GM12878 (cell line): ENCODE data around the gene SEMA3D. TPM values are rescaled to one million over a fixed set of nuclear protein-coding genes. Genes with fewer than 3 reads are reported as not detected.

Source experiments
- ATAC-seq: fragments of 200-7000 bp; cut with Tn5 transposase; 3 replicates; pipeline ENCODE4 v1.9.1; 2020; ENCODE audit warnings: mild to moderate bottlenecking, moderate library complexity
- BruUV-seq: library from RNA; stranded (reverse); fragments of 400-500 nt; replicated peaks from 2 replicates; lab custom pipeline; 2021; lab: Mats Ljungman, UMichigan
- CTCF ChIA-PET: fragments of 300-600 bp; sonication (Branson Sonifier 250); formaldehyde crosslinking; extraction: SDS; loops from one replicate; lab custom pipeline; 2021; ENCODE audit warnings: inconsistent platforms; lab: Yijun Ruan, JAX
- POLR2A ChIA-PET: fragments of 350-600 bp; formaldehyde crosslinking; extraction: SDS; loops from one replicate; lab custom pipeline; 2021; ENCODE audit warnings: inconsistent platforms; lab: Charles Lee
- RAD21 ChIA-PET: fragments of 300-600 bp; sonication (Branson Sonifier 250); formaldehyde crosslinking; loops from one replicate; lab custom pipeline; 2023; ENCODE audit warnings: antibody characterized with exemption; ENCODE audit not compliant: unreplicated experiment; lab: Charles Lee
- SMC1A ChIA-PET: fragments of 300-600 bp; sonication (Branson Sonifier 250); formaldehyde crosslinking; loops from one replicate; lab custom pipeline; 2023; ENCODE audit not compliant: unreplicated experiment, uncharacterized antibody; lab: Charles Lee
- DNase-seq: peaks from one replicate; pipeline ENCODE4 v3.0.0-alpha.2; 2011; ENCODE audit warnings: low read depth, low spot score
- FAIRE-seq: peaks from 3 replicates; lab custom pipeline; 2011; peaks lifted over from hg19 to GRCh38; lab: Jason Lieb, UNC
- H2AFZ ChIP-seq: 2 replicates; pipeline ENCODE4 v1.6.0; 2011; ENCODE audit warnings: low read depth, low read length, control low read depth; ENCODE audit not compliant: control insufficient read depth
- H3K27ac ChIP-seq: 2 replicates; pipeline ENCODE4 v1.5.1; 2011; ENCODE audit warnings: control low read depth; ENCODE audit not compliant: control insufficient read depth, insufficient read depth
- H3K27me3 ChIP-seq, 2 experiments: replicated peaks in 1 of 2; 2 replicates each; pipeline versions ENCODE4 v1.6.0 to v1.6.1; 2011; ENCODE audit warnings: low read length in 1 of 2; ENCODE audit not compliant: control insufficient read depth in 2 of 2, insufficient read depth in 2 of 2
- H3K36me3 ChIP-seq, 2 experiments: 2 replicates each; pipeline ENCODE4 v1.5.1; 2011; ENCODE audit warnings: low read length in 1 of 2; ENCODE audit not compliant: control insufficient read depth in 2 of 2, insufficient read depth in 2 of 2
- H3K4me1 ChIP-seq: 2 replicates; pipeline ENCODE4 v1.6.1; 2011; ENCODE audit warnings: mild to moderate bottlenecking, low read length, moderate library complexity, mixed read lengths; ENCODE audit not compliant: control insufficient read depth, insufficient read depth
- H3K4me2 ChIP-seq: 2 replicates; pipeline ENCODE4 v1.6.0; 2011; ENCODE audit warnings: control low read depth; ENCODE audit not compliant: control insufficient read depth, insufficient read depth
- H3K4me3 ChIP-seq: fragments of 200-600 bp; sonication (generic); 2 replicates; pipeline ENCODE4 v1.5.1; 2016
- H3K79me2 ChIP-seq: 2 replicates; pipeline ENCODE4 v1.6.0; 2011; ENCODE audit warnings: low read length; ENCODE audit not compliant: control insufficient read depth, insufficient read depth
- H3K9ac ChIP-seq: 2 replicates; pipeline ENCODE4 v1.8.0; 2011; ENCODE audit warnings: low read length, control low read depth, mixed read lengths; ENCODE audit not compliant: control insufficient read depth, insufficient read depth
- H3K9me3 ChIP-seq: replicated peaks from 3 replicates; pipeline ENCODE4 v1.5.1; 2011; ENCODE audit warnings: mild to moderate bottlenecking, low read length; ENCODE audit not compliant: control insufficient read depth, insufficient read depth
- H4K20me1 ChIP-seq: 2 replicates; pipeline ENCODE4 v1.6.0; 2011; ENCODE audit not compliant: control insufficient read depth, insufficient read depth
- BACH1 ChIP-seq: fragments of 450-650 bp; IDR thresholded peaks from 2 replicates; pipeline ENCODE4 v1.6.1; 2017; ENCODE audit warnings: mild to moderate bottlenecking, borderline replicate concordance
- CBX3 ChIP-seq: fragments of 200-600 bp; sonication (generic); IDR thresholded peaks from 2 replicates; pipeline ENCODE4 v1.6.1; 2016; ENCODE audit warnings: low read depth, borderline replicate concordance
- CREM ChIP-seq: IDR thresholded peaks from 2 replicates; pipeline ENCODE4 v1.6.1; 2014; ENCODE audit warnings: antibody characterized with exemption, low read depth
- HDAC6 ChIP-seq: fragments of 200-600 bp; sonication (generic); IDR thresholded peaks from one replicate; pipeline ENCODE4 v1.8.0; 2017; ENCODE audit warnings: antibody characterized with exemption; ENCODE audit not compliant: unreplicated experiment
- NFIC ChIP-seq: IDR thresholded peaks from 2 replicates; pipeline ENCODE4 v1.6.1; 2012; ENCODE audit warnings: low read depth, mild to moderate bottlenecking, inconsistent platforms, low read length, moderate library complexity
- NFYA ChIP-seq: IDR thresholded peaks from 2 replicates; pipeline ENCODE4 v1.6.1; 2011; ENCODE audit warnings: low read depth, mild to moderate bottlenecking, low read length, improper control_type of control experiment, borderline replicate concordance
- SUPT20H ChIP-seq: IDR thresholded peaks from 2 replicates; pipeline ENCODE4 v1.6.1; 2011; ENCODE audit warnings: low read depth, mild to moderate bottlenecking, low read length, moderate library complexity, borderline replicate concordance; ENCODE audit not compliant: control insufficient read depth
- TCF12 ChIP-seq: IDR thresholded peaks from 2 replicates; pipeline ENCODE4 v1.6.1; 2011; ENCODE audit warnings: low read depth, mild to moderate bottlenecking, low read length
- TCF3 ChIP-seq: IDR thresholded peaks from 2 replicates; pipeline ENCODE4 v1.6.1; 2012; ENCODE audit warnings: low read depth, mild to moderate bottlenecking, low read length, borderline replicate concordance; ENCODE audit not compliant: insufficient read depth
- ZSCAN29 ChIP-seq: fragments of 450-650 bp; IDR thresholded peaks from 2 replicates; pipeline ENCODE4 v1.6.1; 2017; ENCODE audit warnings: mild to moderate bottlenecking, moderate library complexity
- WGBS: methylation state at CpG from one replicate; pipeline ENCODE4 v1.1.6; 2016; ENCODE audit warnings: low lambda C conversion rate; ENCODE audit not compliant: insufficient replicate concordance, insufficient coverage; ENCODE audit errors: missing lambda C conversion rate; 5-methylcytosine and 5-hydroxymethylcytosine counted together
- in situ Hi-C: fragments of 300-500 bp; cut with MboI; formaldehyde crosslinking; loops from 9 replicates; pipeline ENCODE4 v1.14.3; 2018; ENCODE audit warnings: mixed read lengths
- intact Hi-C: fragments of 100-400 bp; cut with micrococcal nuclease; formaldehyde crosslinking; loops from one replicate; pipeline ENCODE4 v1.14.2; 2022; ENCODE audit not compliant: unreplicated experiment
- polyA plus RNA-seq, 11 experiments: library from polyadenylated mRNA; depleted of rRNA in 4 of 11; unstranded in 6 of 11; stranded (reverse) in 5 of 11; fragments of >200 nt; fragmentation: Nextera tagmentation in 4 of 11; fragmentation: Illumina TruSeq in 1 of 11; extraction: Ambion mirVana in 4 of 11; extraction: Trizol in 1 of 11; gene quantifications; 1 replicate in 1 of 11; 2 replicates in 10 of 11; pipeline versions ENCODE4 v1.2.1 to v1.2.3, GENCODE V29; 2011 to 2016; ENCODE audit warnings: inconsistent platforms in 2 of 11, missing spikeins in 2 of 11, low read depth in 1 of 11
- total RNA-seq, 4 experiments: library from RNA; depleted of rRNA in 3 of 4; stranded (reverse); fragments of >200 nt in 3 of 4; fragmentation: Illumina TruSeq in 1 of 4; extraction: Trizol in 1 of 4; gene quantifications; 2 replicates each; pipeline versions ENCODE4 v1.2.1 to v1.2.3, GENCODE V29; 2013 to 2021
- TF ChIP-seq, protein P1 (sequence below): IDR thresholded peaks from 2 replicates; pipeline ENCODE4 v1.6.1; 2012; ENCODE audit warnings: mild to moderate bottlenecking, low read depth, low read length
- TF ChIP-seq, protein P2 (sequence below): fragments of 450-650 bp; formaldehyde crosslinking; IDR thresholded peaks from 2 replicates; pipeline ENCODE4 v1.5.0; 2022; ENCODE audit warnings: mild to moderate bottlenecking, missing genetic modification characterization

Gene SEMA3D
- total and polyA plus RNA-seq, 10 of the 15 experiments (the other 5 are each of a cell fraction or from before 2014, with no cell fraction given): 0.04 TPM; not detected in 9

DNA sequence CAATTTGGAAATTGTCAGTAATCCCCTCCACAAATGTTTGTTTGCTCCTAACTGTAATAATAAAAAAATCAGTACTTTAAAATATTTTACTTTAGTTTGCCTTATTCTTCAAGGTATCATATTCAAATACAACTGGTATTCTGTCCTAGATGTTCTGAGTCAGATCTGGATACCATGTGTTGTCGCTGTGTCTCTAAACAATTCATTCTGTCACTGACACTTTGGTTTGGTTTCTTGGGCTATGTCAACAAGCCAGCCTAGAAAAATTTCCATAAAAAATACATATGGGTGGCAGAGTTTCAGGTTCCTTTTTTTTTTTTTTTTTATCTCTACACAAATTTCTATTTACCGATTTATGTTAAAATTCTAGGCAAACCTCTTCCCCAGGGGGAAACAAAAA, 33.2 kb upstream of the SEMA3D start:
- FAIRE-seq: no peak
- ATAC-seq: peak; percentile 39; the same call in 1 of the 3 replicates
- H3K79me2 ChIP-seq: no peaks in the 10 kb centered on the region
- TF ChIP-seq TCF3: no peak
- no peak for TF ChIP-seq TCF12
- TF ChIP-seq ZSCAN29: no peak
- no peak for TF ChIP-seq CREM
- TF ChIP-seq CBX3: no peak
- TF ChIP-seq BACH1: no peak
- TF ChIP-seq, protein P1, sequence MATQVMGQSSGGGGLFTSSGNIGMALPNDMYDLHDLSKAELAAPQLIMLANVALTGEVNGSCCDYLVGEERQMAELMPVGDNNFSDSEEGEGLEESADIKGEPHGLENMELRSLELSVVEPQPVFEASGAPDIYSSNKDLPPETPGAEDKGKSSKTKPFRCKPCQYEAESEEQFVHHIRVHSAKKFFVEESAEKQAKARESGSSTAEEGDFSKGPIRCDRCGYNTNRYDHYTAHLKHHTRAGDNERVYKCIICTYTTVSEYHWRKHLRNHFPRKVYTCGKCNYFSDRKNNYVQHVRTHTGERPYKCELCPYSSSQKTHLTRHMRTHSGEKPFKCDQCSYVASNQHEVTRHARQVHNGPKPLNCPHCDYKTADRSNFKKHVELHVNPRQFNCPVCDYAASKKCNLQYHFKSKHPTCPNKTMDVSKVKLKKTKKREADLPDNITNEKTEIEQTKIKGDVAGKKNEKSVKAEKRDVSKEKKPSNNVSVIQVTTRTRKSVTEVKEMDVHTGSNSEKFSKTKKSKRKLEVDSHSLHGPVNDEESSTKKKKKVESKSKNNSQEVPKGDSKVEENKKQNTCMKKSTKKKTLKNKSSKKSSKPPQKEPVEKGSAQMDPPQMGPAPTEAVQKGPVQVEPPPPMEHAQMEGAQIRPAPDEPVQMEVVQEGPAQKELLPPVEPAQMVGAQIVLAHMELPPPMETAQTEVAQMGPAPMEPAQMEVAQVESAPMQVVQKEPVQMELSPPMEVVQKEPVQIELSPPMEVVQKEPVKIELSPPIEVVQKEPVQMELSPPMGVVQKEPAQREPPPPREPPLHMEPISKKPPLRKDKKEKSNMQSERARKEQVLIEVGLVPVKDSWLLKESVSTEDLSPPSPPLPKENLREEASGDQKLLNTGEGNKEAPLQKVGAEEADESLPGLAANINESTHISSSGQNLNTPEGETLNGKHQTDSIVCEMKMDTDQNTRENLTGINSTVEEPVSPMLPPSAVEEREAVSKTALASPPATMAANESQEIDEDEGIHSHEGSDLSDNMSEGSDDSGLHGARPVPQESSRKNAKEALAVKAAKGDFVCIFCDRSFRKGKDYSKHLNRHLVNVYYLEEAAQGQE: no peak
- no peak for TF ChIP-seq HDAC6
- TF ChIP-seq NFYA: no peak
- TF ChIP-seq NFIC: no peak
- TF ChIP-seq, protein P2, sequence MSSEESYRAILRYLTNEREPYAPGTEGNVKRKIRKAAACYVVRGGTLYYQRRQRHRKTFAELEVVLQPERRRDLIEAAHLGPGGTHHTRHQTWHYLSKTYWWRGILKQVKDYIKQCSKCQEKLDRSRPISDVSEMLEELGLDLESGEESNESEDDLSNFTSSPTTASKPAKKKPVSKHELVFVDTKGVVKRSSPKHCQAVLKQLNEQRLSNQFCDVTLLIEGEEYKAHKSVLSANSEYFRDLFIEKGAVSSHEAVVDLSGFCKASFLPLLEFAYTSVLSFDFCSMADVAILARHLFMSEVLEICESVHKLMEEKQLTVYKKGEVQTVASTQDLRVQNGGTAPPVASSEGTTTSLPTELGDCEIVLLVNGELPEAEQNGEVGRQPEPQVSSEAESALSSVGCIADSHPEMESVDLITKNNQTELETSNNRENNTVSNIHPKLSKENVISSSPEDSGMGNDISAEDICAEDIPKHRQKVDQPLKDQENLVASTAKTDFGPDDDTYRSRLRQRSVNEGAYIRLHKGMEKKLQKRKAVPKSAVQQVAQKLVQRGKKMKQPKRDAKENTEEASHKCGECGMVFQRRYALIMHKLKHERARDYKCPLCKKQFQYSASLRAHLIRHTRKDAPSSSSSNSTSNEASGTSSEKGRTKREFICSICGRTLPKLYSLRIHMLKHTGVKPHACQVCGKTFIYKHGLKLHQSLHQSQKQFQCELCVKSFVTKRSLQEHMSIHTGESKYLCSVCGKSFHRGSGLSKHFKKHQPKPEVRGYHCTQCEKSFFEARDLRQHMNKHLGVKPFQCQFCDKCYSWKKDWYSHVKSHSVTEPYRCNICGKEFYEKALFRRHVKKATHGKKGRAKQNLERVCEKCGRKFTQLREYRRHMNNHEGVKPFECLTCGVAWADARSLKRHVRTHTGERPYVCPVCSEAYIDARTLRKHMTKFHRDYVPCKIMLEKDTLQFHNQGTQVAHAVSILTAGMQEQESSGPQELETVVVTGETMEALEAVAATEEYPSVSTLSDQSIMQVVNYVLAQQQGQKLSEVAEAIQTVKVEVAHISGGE (CRISPR knock-in tag): no peak
- TF ChIP-seq SUPT20H: no peak
- TF ChIP-seq, all 136 proteins: peak for 0
- no peak for DNase-seq
- no peaks in the 10 kb centered on the region for H3K27me3 ChIP-seq
- no TSS peak for BruUV-seq
- H2AFZ ChIP-seq: no peak overlapping the region
- no peak overlapping the region for H3K4me3 ChIP-seq
- ChIA-PET POLR2A (no interaction called here), CTCF (no interaction called here), SMC1A (interaction anchor here (0.6 kb wide), 1 partner anchor 15 kb away, joined by 3 read pairs; no protein-coding TSS in a partner anchor), RAD21 (no interaction called here)
- intact Hi-C loops: loop anchor here (10.0 kb wide), 1 partner anchor 65 kb away; no protein-coding TSS in a partner anchor
- H3K9ac ChIP-seq: no peak overlapping the region
- H3K4me2 ChIP-seq: no peak overlapping the region
- H4K20me1 ChIP-seq: no peaks in the 10 kb centered on the region
- in situ Hi-C loops: no loop called here
- H3K4me1 ChIP-seq: no peaks in the 10 kb centered on the region
- no peak overlapping the region for H3K27ac ChIP-seq
- WGBS: 4% methylated on average over 2 of the region's 2 CpGs
- no peaks in the 10 kb centered on the region for H3K9me3 ChIP-seq
- no peaks in the 10 kb centered on the region for H3K36me3 ChIP-seq
